GM23338 (cell line): Measurements from ENCODE around the gene CDH4. TPM values are rescaled to one million over a fixed set of nuclear protein-coding genes. Genes with fewer than 3 reads are reported as not detected.

ENCODE experiments used
- ATAC-seq: fragments of 200-7000 bp; cut with Tn5 transposase; 3 replicates; pipeline ENCODE4 v1.9.1; 2020
- DNase-seq: peaks from one replicate; pipeline ENCODE4 v3.0.0-alpha.2; 2015; ENCODE audit warnings: low spot score
- H2AFZ ChIP-seq: fragments of 200-600 bp; sonication (generic); 2 replicates; pipeline ENCODE4 v1.8.0; 2016; ENCODE audit warnings: antibody characterized with exemption, mild to moderate bottlenecking, moderate library complexity
- H3F3A ChIP-seq: fragments of 200-600 bp; sonication (generic); replicated peaks from 2 replicates; pipeline ENCODE4 v1.8.0; 2017; ENCODE audit warnings: antibody characterized with exemption, mixed run types, low read depth
- H3K27ac ChIP-seq: fragments of 200-600 bp; sonication (generic); 2 replicates; pipeline ENCODE4 v1.6.1; 2016; ENCODE audit warnings: low read depth
- H3K27me3 ChIP-seq: fragments of 200-600 bp; sonication (generic); 2 replicates; pipeline ENCODE4 v1.8.0; 2016; ENCODE audit warnings: mild to moderate bottlenecking, mixed run types, moderate library complexity; ENCODE audit not compliant: insufficient read depth
- H3K36me3 ChIP-seq: fragments of 200-600 bp; sonication (generic); 2 replicates; pipeline ENCODE4 v1.8.0; 2016; ENCODE audit warnings: mild to moderate bottlenecking; ENCODE audit not compliant: insufficient read depth
- H3K4me1 ChIP-seq: fragments of 200-600 bp; sonication (generic); 2 replicates; pipeline ENCODE4 v1.8.0; 2016; ENCODE audit warnings: mild to moderate bottlenecking, moderate library complexity; ENCODE audit not compliant: insufficient read depth
- H3K4me2 ChIP-seq: fragments of 200-600 bp; sonication (generic); 2 replicates; pipeline ENCODE4 v1.7.1; 2017; ENCODE audit warnings: mixed run types
- H3K4me3 ChIP-seq: fragments of 200-600 bp; sonication (generic); 2 replicates; pipeline ENCODE4 v1.6.1; 2016; ENCODE audit warnings: mixed run types
- H3K79me2 ChIP-seq: fragments of 200-600 bp; sonication (generic); replicated peaks from 2 replicates; pipeline ENCODE4 v1.8.0; 2017; ENCODE audit warnings: mild to moderate bottlenecking; ENCODE audit not compliant: insufficient read depth
- H3K9me2 ChIP-seq: fragments of 200-600 bp; sonication (generic); 2 replicates; pipeline ENCODE4 v1.8.0; 2017; ENCODE audit not compliant: insufficient read depth
- H4K20me1 ChIP-seq: fragments of 200-600 bp; sonication (generic); replicated peaks from 2 replicates; pipeline ENCODE4 v1.8.0; 2017; ENCODE audit warnings: mild to moderate bottlenecking; ENCODE audit not compliant: insufficient read depth
- H3K27ac Mint-ChIP-seq: 2 replicates; pipeline ENCODE4 v1.8.0; 2020; ENCODE audit warnings: inconsistent platforms, mild to moderate bottlenecking, moderate library complexity, mixed read lengths
- H3K27me3 Mint-ChIP-seq: 3 replicates; pipeline ENCODE4 v1.8.0; 2022; ENCODE audit warnings: low read depth, mild to moderate bottlenecking, moderate library complexity, mixed read lengths, inconsistent platforms; ENCODE audit not compliant: insufficient read depth, poor library complexity
- H3K36me3 Mint-ChIP-seq: 3 replicates; pipeline ENCODE4 v1.8.0; 2021; ENCODE audit warnings: low read depth, mild to moderate bottlenecking, inconsistent platforms, moderate library complexity, mixed read lengths
- H3K4me1 Mint-ChIP-seq: 3 replicates; pipeline ENCODE4 v1.8.0; 2020; ENCODE audit warnings: mild to moderate bottlenecking, inconsistent platforms, mixed read lengths
- H3K4me3 Mint-ChIP-seq: 3 replicates; pipeline ENCODE4 v1.8.0; 2021; ENCODE audit warnings: moderate library complexity, mild to moderate bottlenecking, inconsistent platforms, mixed read lengths
- H3K9me3 Mint-ChIP-seq: 3 replicates; pipeline ENCODE4 v1.8.0; 2020; ENCODE audit warnings: moderate library complexity, mild to moderate bottlenecking, inconsistent platforms, mixed read lengths
- CREB1 ChIP-seq: fragments of 250-450 bp; sonication (Bioruptor Pico); IDR thresholded peaks from 2 replicates; pipeline ENCODE4 v1.5.0; 2020; ENCODE audit warnings: low read depth, mild to moderate bottlenecking, moderate library complexity
- EZH2 ChIP-seq: fragments of 200-600 bp; sonication (generic); IDR thresholded peaks from one replicate; pipeline ENCODE4 v1.8.0; 2017; ENCODE audit warnings: antibody characterized with exemption, mild to moderate bottlenecking, low read depth; ENCODE audit not compliant: unreplicated experiment
- JUNB ChIP-seq: IDR thresholded peaks from one replicate; pipeline ENCODE4 v1.6.1; 2016; ENCODE audit warnings: antibody characterized with exemption; ENCODE audit not compliant: unreplicated experiment
- NANOG ChIP-seq: IDR thresholded peaks from 2 replicates; pipeline ENCODE4 v1.6.1; 2016; ENCODE audit warnings: antibody characterized with exemption, borderline replicate concordance
- STAT1 ChIP-seq: IDR thresholded peaks from one replicate; pipeline ENCODE4 v1.6.1; 2016; ENCODE audit warnings: antibody characterized with exemption; ENCODE audit not compliant: unreplicated experiment
- ZNF114 ChIP-seq: fragments of 250-450 bp; sonication (Bioruptor Pico); IDR thresholded peaks from 2 replicates; pipeline ENCODE4 v1.5.0; 2020; ENCODE audit warnings: mild to moderate bottlenecking, moderate library complexity
- ZNF331 ChIP-seq: fragments of 250-450 bp; sonication (Bioruptor Pico); IDR thresholded peaks from 2 replicates; pipeline ENCODE4 v1.5.0; 2020; ENCODE audit warnings: low read depth, mild to moderate bottlenecking, moderate library complexity
- polyA plus RNA-seq: library from polyadenylated mRNA; unstranded; fragments of >200 nt; fragmentation: Nextera tagmentation; extraction: Ambion mirVana; gene quantifications from 2 replicates; pipeline ENCODE4 v1.2.1, GENCODE V29; 2016
- total RNA-seq: library from RNA; depleted of rRNA; stranded (reverse); fragments of >200 nt; shearing (Covaris generic); gene quantifications from 2 replicates; pipeline ENCODE4 v1.2.3, GENCODE V29; 2014
- TF ChIP-seq, protein P1 (sequence below): fragments of 250-450 bp; sonication (Bioruptor Pico); IDR thresholded peaks from 2 replicates; pipeline ENCODE4 v1.5.0; 2020; ENCODE audit warnings: mild to moderate bottlenecking, moderate library complexity
- TF ChIP-seq, protein P2 (sequence below): IDR thresholded peaks from one replicate; pipeline ENCODE4 v1.6.1; 2018; ENCODE audit warnings: antibody characterized with exemption; ENCODE audit not compliant: unreplicated experiment
- TF ChIP-seq, protein P3 (sequence below), 2 experiments: fragments of 200-600 bp in 1 of 2; sonication (generic) in 1 of 2; conservative IDR thresholded peaks; 2 replicates each; pipeline versions ENCODE4 v1.5.1 to v1.6.1; 2016 to 2017; ENCODE audit warnings: antibody characterized with exemption in 2 of 2, low read depth in 2 of 2, mild to moderate bottlenecking in 2 of 2, moderate library complexity in 1 of 2

The CDH4 gene
- total and polyA plus RNA-seq, 2 experiments from 2014 or later = 1.2 to 4.2 TPM

DNA sequence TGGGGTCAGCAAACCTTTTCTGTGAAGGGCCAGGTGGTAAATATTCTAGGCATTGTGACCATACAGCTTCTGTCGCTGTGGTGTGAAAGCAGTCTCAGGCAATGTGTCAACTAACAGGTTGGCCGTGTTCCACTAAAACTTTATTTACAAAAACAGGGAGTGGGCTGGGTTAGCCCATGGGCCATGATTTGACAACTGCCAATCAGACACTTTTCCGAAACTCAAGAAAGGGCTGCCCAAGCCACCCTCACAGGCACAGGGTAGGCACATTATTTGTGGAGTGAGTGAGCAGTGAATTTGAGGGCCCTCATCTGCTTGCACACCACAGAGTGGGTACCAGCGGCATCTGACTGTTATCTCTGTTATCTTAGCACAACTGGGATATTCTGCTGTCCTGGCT lies 523.4 kb downstream of the CDH4 start (continued):
- TF ChIP-seq, protein P1, sequence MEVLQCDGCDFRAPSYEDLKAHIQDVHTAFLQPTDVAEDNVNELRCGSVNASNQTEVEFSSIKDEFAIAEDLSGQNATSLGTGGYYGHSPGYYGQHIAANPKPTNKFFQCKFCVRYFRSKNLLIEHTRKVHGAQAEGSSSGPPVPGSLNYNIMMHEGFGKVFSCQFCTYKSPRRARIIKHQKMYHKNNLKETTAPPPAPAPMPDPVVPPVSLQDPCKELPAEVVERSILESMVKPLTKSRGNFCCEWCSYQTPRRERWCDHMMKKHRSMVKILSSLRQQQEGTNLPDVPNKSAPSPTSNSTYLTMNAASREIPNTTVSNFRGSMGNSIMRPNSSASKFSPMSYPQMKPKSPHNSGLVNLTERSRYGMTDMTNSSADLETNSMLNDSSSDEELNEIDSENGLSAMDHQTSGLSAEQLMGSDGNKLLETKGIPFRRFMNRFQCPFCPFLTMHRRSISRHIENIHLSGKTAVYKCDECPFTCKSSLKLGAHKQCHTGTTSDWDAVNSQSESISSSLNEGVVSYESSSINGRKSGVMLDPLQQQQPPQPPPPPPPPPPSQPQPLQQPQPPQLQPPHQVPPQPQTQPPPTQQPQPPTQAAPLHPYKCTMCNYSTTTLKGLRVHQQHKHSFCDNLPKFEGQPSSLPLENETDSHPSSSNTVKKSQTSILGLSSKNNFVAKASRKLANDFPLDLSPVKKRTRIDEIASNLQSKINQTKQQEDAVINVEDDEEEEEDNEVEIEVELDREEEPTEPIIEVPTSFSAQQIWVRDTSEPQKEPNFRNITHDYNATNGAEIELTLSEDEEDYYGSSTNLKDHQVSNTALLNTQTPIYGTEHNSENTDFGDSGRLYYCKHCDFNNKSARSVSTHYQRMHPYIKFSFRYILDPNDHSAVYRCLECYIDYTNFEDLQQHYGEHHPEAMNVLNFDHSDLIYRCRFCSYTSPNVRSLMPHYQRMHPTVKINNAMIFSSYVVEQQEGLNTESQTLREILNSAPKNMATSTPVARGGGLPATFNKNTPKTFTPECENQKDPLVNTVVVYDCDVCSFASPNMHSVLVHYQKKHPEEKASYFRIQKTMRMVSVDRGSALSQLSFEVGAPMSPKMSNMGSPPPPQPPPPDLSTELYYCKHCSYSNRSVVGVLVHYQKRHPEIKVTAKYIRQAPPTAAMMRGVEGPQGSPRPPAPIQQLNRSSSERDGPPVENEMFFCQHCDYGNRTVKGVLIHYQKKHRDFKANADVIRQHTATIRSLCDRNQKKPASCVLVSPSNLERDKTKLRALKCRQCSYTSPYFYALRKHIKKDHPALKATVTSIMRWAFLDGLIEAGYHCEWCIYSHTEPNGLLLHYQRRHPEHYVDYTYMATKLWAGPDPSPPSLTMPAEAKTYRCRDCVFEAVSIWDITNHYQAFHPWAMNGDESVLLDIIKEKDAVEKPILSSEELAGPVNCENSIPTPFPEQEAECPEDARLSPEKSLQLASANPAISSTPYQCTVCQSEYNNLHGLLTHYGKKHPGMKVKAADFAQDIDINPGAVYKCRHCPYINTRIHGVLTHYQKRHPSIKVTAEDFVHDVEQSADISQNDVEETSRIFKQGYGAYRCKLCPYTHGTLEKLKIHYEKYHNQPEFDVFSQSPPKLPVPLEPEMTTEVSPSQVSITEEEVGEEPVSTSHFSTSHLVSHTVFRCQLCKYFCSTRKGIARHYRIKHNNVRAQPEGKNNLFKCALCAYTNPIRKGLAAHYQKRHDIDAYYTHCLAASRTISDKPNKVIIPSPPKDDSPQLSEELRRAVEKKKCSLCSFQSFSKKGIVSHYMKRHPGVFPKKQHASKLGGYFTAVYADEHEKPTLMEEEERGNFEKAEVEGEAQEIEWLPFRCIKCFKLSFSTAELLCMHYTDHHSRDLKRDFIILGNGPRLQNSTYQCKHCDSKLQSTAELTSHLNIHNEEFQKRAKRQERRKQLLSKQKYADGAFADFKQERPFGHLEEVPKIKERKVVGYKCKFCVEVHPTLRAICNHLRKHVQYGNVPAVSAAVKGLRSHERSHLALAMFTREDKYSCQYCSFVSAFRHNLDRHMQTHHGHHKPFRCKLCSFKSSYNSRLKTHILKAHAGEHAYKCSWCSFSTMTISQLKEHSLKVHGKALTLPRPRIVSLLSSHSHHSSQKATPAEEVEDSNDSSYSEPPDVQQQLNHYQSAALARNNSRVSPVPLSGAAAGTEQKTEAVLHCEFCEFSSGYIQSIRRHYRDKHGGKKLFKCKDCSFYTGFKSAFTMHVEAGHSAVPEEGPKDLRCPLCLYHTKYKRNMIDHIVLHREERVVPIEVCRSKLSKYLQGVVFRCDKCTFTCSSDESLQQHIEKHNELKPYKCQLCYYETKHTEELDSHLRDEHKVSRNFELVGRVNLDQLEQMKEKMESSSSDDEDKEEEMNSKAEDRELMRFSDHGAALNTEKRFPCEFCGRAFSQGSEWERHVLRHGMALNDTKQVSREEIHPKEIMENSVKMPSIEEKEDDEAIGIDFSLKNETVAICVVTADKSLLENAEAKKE = no peak
- TF ChIP-seq EZH2 (no peak), ZNF114 (CRISPR knock-in tag) (no peak)
- TF ChIP-seq, protein P2, sequence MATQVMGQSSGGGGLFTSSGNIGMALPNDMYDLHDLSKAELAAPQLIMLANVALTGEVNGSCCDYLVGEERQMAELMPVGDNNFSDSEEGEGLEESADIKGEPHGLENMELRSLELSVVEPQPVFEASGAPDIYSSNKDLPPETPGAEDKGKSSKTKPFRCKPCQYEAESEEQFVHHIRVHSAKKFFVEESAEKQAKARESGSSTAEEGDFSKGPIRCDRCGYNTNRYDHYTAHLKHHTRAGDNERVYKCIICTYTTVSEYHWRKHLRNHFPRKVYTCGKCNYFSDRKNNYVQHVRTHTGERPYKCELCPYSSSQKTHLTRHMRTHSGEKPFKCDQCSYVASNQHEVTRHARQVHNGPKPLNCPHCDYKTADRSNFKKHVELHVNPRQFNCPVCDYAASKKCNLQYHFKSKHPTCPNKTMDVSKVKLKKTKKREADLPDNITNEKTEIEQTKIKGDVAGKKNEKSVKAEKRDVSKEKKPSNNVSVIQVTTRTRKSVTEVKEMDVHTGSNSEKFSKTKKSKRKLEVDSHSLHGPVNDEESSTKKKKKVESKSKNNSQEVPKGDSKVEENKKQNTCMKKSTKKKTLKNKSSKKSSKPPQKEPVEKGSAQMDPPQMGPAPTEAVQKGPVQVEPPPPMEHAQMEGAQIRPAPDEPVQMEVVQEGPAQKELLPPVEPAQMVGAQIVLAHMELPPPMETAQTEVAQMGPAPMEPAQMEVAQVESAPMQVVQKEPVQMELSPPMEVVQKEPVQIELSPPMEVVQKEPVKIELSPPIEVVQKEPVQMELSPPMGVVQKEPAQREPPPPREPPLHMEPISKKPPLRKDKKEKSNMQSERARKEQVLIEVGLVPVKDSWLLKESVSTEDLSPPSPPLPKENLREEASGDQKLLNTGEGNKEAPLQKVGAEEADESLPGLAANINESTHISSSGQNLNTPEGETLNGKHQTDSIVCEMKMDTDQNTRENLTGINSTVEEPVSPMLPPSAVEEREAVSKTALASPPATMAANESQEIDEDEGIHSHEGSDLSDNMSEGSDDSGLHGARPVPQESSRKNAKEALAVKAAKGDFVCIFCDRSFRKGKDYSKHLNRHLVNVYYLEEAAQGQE = no peak

DNA sequence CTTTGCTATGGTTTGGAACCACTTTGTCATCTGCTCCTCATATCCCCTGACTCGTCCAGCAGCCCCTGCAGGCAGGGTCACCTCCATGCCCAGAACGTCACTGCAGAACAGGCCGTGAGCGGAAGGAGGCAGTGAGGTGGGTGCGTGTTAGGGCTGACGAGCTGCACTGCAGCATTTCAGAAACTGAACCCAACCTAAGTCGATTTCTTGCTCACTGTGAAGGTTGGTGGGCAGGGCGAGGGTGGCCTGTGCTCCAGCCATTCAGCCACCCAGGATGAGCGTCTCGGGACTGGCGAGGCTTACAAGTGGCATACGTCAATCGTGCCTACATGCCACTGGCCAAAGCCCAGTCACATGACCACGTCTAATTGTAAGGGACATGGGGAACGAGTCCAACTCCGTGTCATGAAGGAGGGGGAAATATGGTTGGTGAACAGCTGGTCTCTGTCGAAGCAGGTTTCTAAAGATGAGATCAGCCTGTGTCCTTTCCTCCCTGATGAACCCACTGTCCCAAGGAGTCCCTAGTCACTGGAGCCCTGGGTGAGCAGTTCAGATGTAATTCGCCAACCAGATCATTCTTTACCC lies 524.5 kb downstream of the CDH4 start:
- Histone ChIP-seq H3F3A (no peaks in the 10 kb centered on the region), H3K79me2 (no peaks in the 10 kb centered on the region), H3K36me3 (no peaks in the 10 kb centered on the region), H4K20me1 (no peaks in the 10 kb centered on the region), H2AFZ (no peak overlapping the region), H3K4me3 (no peak overlapping the region), H3K4me1 (no peaks in the 10 kb centered on the region), H3K27me3 (no peaks in the 10 kb centered on the region), H3K4me2 (no peak overlapping the region), H3K27ac (no peak overlapping the region), H3K9me2 (no peaks in the 10 kb centered on the region)
- H3K27ac Mint-ChIP-seq = no peak overlapping the region
- DNase-seq = no peak
- no peaks in the 10 kb centered on the region for H3K36me3 Mint-ChIP-seq
- H3K4me3 Mint-ChIP-seq = no peak overlapping the region
- H3K4me1 Mint-ChIP-seq = no peaks in the 10 kb centered on the region
- peaks cover 14% of the 10 kb centered on the region for H3K27me3 Mint-ChIP-seq
- ATAC-seq = no peak
- peaks cover 4% of the 10 kb centered on the region; the same call in 1 of the 3 replicates for H3K9me3 Mint-ChIP-seq
- TF ChIP-seq CREB1 (CRISPR knock-in tag) (no peak), NANOG (no peak), STAT1 (no peak), JUNB (no peak), ZNF331 (CRISPR knock-in tag) (no peak)
- TF ChIP-seq, protein P2 = no peak
- TF ChIP-seq, protein P3, sequence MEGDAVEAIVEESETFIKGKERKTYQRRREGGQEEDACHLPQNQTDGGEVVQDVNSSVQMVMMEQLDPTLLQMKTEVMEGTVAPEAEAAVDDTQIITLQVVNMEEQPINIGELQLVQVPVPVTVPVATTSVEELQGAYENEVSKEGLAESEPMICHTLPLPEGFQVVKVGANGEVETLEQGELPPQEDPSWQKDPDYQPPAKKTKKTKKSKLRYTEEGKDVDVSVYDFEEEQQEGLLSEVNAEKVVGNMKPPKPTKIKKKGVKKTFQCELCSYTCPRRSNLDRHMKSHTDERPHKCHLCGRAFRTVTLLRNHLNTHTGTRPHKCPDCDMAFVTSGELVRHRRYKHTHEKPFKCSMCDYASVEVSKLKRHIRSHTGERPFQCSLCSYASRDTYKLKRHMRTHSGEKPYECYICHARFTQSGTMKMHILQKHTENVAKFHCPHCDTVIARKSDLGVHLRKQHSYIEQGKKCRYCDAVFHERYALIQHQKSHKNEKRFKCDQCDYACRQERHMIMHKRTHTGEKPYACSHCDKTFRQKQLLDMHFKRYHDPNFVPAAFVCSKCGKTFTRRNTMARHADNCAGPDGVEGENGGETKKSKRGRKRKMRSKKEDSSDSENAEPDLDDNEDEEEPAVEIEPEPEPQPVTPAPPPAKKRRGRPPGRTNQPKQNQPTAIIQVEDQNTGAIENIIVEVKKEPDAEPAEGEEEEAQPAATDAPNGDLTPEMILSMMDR (conservative IDR thresholded peaks at IDR 0.05; ENCODE audit: low read depth in 2 of 2) = no peak
